SK-N-MC (cell line): ENCODE measurements around the gene VAMP2.
A peak's percentile ranks its signal among the peaks of the same experiment; 100 is the strongest.

ENCODE experiments used
- EZH2 ChIP-seq: fragments of 200-600 bp; sonication (generic); IDR thresholded peaks from one replicate; pipeline ENCODE4 v1.6.1; 2017; ENCODE audit warnings: antibody characterized with exemption
- FOXP2 ChIP-seq: optimal IDR thresholded peaks from 2 replicates; pipeline ENCODE3; 2011; ENCODE audit warnings: mild to moderate bottlenecking, moderate library complexity; ENCODE audit not compliant: insufficient read depth; ENCODE audit errors: extremely low read length, control extremely low read depth
- POLR2AphosphoS5 ChIP-seq: IDR thresholded peaks from 2 replicates; pipeline ENCODE4 v1.6.1; 2012; ENCODE audit warnings: mild to moderate bottlenecking, low read depth, low read length, borderline replicate concordance

- peak; percentile 71; the same call in 1 of the 2 replicates for TF ChIP-seq POLR2AphosphoS5
- no peak for TF ChIP-seq EZH2
- no peak for TF ChIP-seq FOXP2
Measured at GRCh38 chr17:8152112-8152775, 10.5 kb downstream of the VAMP2 start, which contains the start of gene PER1.
